ENCODE results near the gene PCNX2. TPM values are rescaled to one million over a fixed set of nuclear protein-coding genes. Genes with fewer than 3 reads are reported as not detected.

The PCNX2 gene
- total and polyA plus RNA-seq, 2 of the 8 experiments (the other 6 are each of a cell fraction or from before 2014, with no cell fraction given) = 46.1 to 57.6 TPM

DNA sequence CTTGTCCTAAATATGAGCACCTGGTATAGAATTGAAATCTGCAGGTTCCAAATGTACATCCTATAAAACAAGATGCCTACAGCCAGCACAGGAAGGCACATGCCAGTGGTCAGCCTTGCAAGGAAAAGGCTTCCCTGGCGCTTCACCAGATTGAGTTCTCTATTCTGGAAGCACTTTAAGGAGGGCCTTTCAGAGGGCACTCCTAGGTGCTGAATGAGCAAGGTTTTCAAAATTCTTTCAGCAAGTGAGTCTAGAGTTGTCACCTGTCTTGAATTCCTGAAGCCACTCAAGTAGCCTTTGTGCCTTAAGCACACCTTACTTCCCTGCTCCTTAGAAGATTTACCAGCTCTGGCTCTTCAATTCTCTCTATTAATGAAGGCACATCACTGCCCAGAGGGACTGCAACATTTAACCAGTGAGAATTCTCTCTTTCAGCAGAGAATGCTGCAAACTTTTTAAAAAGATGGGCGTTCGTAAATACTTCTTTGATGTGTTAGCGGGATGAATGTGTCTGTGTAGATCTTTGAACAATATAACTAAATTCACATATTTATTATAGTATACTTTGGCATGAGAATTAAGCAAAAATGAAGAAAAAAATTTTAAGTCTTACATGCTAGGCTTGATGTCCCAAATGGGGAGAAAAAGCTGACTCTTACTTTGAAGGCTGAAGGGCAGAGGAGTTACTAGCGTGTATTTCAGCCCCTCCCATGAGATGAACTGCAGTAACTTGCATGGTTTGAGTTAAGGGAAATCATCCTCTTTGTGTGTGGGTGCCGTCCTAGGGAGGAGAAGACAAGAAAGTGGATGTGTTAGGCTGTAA, 183.1 kb downstream of the PCNX2 start (continued):
- TF ChIP-seq SUZ12 (IDR thresholded peaks at IDR 0.05; ENCODE audit: low read length) (no peak), YY1 (IDR thresholded peaks at IDR 0.05; ENCODE audit: low read depth, low read length) (no peak), POLR2A (IDR thresholded peaks at IDR 0.05; ENCODE audit: control extremely low read depth in 1 of 2, low read depth in 2 of 2, low read length in 2 of 2) (no peak), TBP (IDR thresholded peaks at IDR 0.05; ENCODE audit: low read depth, low read length) (no peak), PHF8 (conservative IDR thresholded peaks at IDR 0.05; ENCODE audit: low read depth, low read length) (no peak), BRCA1 (IDR thresholded peaks at IDR 0.05; ENCODE audit: low read depth, low read length) (no peak), RBBP5 (IDR thresholded peaks at IDR 0.05; ENCODE audit: borderline replicate concordance, low read depth, low read length) (no peak), JUND (IDR thresholded peaks at IDR 0.05; ENCODE audit: low read length) (no peak)
